ENCODE results near the gene DSCAM. TPM values are rescaled to one million over a fixed set of nuclear protein-coding genes. Genes with fewer than 3 reads are reported as not detected.

The DSCAM gene
- total RNA-seq, 3 donors from 2014 or later (not counting 1 experiment from before 2014, with no cell fraction given): not detected

DNA sequence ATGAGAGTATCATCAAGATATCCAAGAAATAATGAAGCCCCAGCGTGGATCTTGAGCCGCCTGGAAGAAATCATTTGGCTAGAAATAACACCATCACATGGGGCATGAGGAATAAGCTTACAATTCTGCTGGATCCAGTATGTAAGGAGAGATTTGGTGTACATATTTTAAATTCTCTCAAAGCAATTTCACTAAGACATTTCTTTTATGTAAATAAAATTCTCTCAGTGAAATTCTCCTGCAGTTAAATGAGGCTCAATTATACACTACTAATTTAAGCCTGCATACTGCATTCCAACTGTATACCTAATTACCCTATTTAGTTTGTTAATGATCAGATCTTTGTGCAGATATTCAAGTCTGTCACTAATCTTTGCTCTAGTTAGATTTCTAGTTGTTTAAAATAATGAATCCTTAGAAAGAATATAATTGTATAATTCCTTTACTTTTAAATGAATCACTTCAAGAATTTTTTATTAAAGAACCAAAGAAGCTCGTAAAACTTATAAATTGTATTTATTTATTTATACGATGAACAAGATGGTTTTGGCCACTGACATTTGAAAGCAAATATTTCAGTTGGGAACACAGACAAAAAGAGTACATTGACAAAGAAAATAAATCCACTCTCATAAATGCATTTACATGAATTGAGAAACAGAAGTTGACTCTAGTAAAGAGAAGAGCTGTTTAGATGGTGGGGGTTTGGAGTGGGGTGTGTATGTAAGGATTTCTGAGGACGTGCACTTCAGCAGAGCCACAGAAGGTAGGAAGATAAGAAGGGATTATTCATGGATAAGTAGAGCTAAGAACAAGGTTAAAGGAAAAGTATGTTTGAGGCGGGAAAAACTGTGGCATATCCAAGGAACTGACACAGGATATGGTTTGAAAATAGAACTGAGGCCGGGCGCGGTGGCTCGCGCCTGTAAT, 466.8 kb downstream of the DSCAM start:
- no peak for ATAC-seq
- no peak overlapping the region for H3K4me3 Mint-ChIP-seq
- TF ChIP-seq, protein P1, sequence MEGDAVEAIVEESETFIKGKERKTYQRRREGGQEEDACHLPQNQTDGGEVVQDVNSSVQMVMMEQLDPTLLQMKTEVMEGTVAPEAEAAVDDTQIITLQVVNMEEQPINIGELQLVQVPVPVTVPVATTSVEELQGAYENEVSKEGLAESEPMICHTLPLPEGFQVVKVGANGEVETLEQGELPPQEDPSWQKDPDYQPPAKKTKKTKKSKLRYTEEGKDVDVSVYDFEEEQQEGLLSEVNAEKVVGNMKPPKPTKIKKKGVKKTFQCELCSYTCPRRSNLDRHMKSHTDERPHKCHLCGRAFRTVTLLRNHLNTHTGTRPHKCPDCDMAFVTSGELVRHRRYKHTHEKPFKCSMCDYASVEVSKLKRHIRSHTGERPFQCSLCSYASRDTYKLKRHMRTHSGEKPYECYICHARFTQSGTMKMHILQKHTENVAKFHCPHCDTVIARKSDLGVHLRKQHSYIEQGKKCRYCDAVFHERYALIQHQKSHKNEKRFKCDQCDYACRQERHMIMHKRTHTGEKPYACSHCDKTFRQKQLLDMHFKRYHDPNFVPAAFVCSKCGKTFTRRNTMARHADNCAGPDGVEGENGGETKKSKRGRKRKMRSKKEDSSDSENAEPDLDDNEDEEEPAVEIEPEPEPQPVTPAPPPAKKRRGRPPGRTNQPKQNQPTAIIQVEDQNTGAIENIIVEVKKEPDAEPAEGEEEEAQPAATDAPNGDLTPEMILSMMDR (IDR thresholded peaks at IDR 0.05): no peak
- no peaks in the 10 kb centered on the region for H3K36me3 Mint-ChIP-seq
- no peak overlapping the region for H3K27ac Mint-ChIP-seq
- intact Hi-C loops (cut with micrococcal nuclease): no loop called here
- no peaks in the 10 kb centered on the region for H3K36me3 ChIP-seq (ENCODE audit: control insufficient read depth, insufficient read depth, low read length)
- no peaks in the 10 kb centered on the region for H3K9me3 ChIP-seq (ENCODE audit: control insufficient read depth, insufficient read depth, low read length)
- peaks cover 0 to 5% of the 10 kb centered on the region in 2 donors for H3K27me3 Mint-ChIP-seq (ENCODE audit: low read depth in 2 of 2)
- H3K27me3 ChIP-seq (ENCODE audit: control insufficient read depth, insufficient read depth, low read length): no peaks in the 10 kb centered on the region
- H3K4me3 ChIP-seq (ENCODE audit: low read length): no peak overlapping the region
- no peaks in the 10 kb centered on the region for H3K4me1 Mint-ChIP-seq
- no peak for DNase-seq
- WGBS (ENCODE audit: insufficient coverage): 94% methylated on average over 7 of the region's 11 CpGs
- H3K4me1 ChIP-seq (ENCODE audit: control insufficient read depth, insufficient read depth, low read length): no peaks in the 10 kb centered on the region
- peaks cover 6% of the 10 kb centered on the region in 2 donors for H3K9me3 Mint-ChIP-seq
- no peak overlapping the region for H3K27ac ChIP-seq (ENCODE audit: low read length)

DNA sequence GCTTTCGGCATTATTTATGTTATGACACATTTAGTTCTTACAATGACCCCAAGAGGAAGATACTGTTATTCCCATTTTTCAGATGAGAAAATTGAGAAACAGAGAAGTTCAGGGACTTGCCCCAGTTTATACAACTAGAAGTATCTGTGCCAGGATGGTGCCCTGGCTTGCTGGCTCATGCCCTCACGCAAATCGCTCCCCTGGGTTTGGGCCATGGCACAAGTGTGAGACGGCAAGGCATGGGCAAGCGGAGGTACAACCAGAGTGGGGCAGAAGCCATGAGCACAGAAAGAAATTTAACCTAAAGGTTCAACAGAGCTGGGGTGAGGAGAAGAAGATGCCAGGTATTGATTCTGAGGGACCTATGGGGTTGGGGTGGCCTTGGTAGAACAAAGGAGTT, 469.8 kb downstream of the DSCAM start:
- Mint-ChIP-seq H3K4me3 (no peak overlapping the region), H3K27me3 (ENCODE audit: low read depth in 2 of 2) (no peaks in the 10 kb centered on the region), H3K9me3 (peaks cover 6 to 8% of the 10 kb centered on the region in 2 donors), H3K4me1 (no peaks in the 10 kb centered on the region), H3K27ac (no peak overlapping the region), H3K36me3 (no peaks in the 10 kb centered on the region)
- TF ChIP-seq, protein P1 (IDR thresholded peaks at IDR 0.05): no peak
- H3K36me3 ChIP-seq (ENCODE audit: control insufficient read depth, insufficient read depth, low read length): no peaks in the 10 kb centered on the region
- ATAC-seq (no peak), DNase-seq (no peak)
- WGBS (ENCODE audit: insufficient coverage): 97% methylated on average over 5 of the region's 5 CpGs
- H3K27me3 ChIP-seq (ENCODE audit: control insufficient read depth, insufficient read depth, low read length): no peaks in the 10 kb centered on the region
- intact Hi-C loops (cut with micrococcal nuclease): no loop called here
- no peaks in the 10 kb centered on the region for H3K9me3 ChIP-seq (ENCODE audit: control insufficient read depth, insufficient read depth, low read length)
- no peak overlapping the region for H3K4me3 ChIP-seq (ENCODE audit: low read length)
- no peaks in the 10 kb centered on the region for H3K4me1 ChIP-seq (ENCODE audit: control insufficient read depth, insufficient read depth, low read length)
- no peak overlapping the region for H3K27ac ChIP-seq (ENCODE audit: low read length)

DNA sequence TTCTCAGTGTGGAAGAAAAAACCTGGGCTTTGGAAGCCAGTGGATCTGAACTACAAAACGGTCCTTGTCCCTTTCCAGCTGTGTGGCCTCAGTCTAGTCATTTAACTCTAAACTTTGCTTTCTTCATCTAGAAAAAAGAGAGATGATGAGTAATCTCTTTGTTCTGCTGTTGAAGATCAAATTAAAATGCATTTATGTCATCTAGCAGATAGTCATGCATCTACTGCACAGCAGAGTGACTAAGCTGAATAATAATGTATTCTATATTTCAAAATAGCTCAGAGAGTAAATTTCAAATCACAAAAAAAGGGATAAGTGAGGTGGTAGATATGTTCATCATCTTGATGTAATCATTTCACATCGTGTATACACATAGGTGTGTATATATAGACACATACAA, 473.2 kb downstream of the DSCAM start:
- no peaks in the 10 kb centered on the region for H3K36me3 ChIP-seq (ENCODE audit: control insufficient read depth, insufficient read depth, low read length)
- no peak overlapping the region for H3K27ac Mint-ChIP-seq
- TF ChIP-seq, protein P1 (IDR thresholded peaks at IDR 0.05): no peak
- no peak for ATAC-seq
- no peaks in the 10 kb centered on the region for H3K27me3 Mint-ChIP-seq (ENCODE audit: low read depth in 2 of 2)
- H3K9me3 Mint-ChIP-seq: peaks cover 0 to 5% of the 10 kb centered on the region in 2 donors
- no CpG with 5 or more reads among the region's 2 CpGs for WGBS (ENCODE audit: insufficient coverage)
- H3K4me1 ChIP-seq (ENCODE audit: control insufficient read depth, insufficient read depth, low read length): no peaks in the 10 kb centered on the region
- H3K9me3 ChIP-seq (ENCODE audit: control insufficient read depth, insufficient read depth, low read length): no peaks in the 10 kb centered on the region
- no peak for DNase-seq
- H3K36me3 Mint-ChIP-seq: no peaks in the 10 kb centered on the region
- no peak overlapping the region for H3K4me3 Mint-ChIP-seq
- H3K4me3 ChIP-seq (ENCODE audit: low read length): no peak overlapping the region
- intact Hi-C loops (cut with micrococcal nuclease): no loop called here
- H3K27me3 ChIP-seq (ENCODE audit: control insufficient read depth, insufficient read depth, low read length): no peaks in the 10 kb centered on the region
- H3K4me1 Mint-ChIP-seq: no peaks in the 10 kb centered on the region
- no peak overlapping the region for H3K27ac ChIP-seq (ENCODE audit: low read length)

Measured in natural killer cell (primary cell).